HepG2 (cell line): ENCODE data around the gene BCAR3. TPM values are rescaled to one million over a fixed set of nuclear protein-coding genes. Genes with fewer than 3 reads are reported as not detected.

Experiments used
- ATAC-seq: fragments of 200-7000 bp; cut with Tn5 transposase; 3 replicates; pipeline ENCODE4 v1.9.1; 2020; ENCODE audit warnings: mild to moderate bottlenecking, moderate library complexity
- BruUV-seq: library from RNA; stranded (reverse); fragments of 400-500 nt; replicated peaks from 2 replicates; lab custom pipeline; 2021; lab: Mats Ljungman, UMichigan
- CTCF ChIA-PET: fragments of 300-600 bp; formaldehyde crosslinking; extraction: SDS; loops from one replicate; lab custom pipeline; 2021; ENCODE audit warnings: low total read pairs, inconsistent platforms, low intra/inter-chr PET ratio; lab: Yijun Ruan, JAX
- POLR2A ChIA-PET: fragments of 350-600 bp; sonication (Branson Sonifier 250); formaldehyde crosslinking; loops from one replicate; lab custom pipeline; 2020; ENCODE audit warnings: antibody characterized with exemption, inconsistent platforms; lab: Yijun Ruan, JAX
- DNase-seq: peaks from one replicate; pipeline ENCODE4 v3.0.0-alpha.2; 2015; ENCODE audit warnings: low spot score
- FAIRE-seq: peaks from 3 replicates; lab custom pipeline; 2011; peaks lifted over from hg19 to GRCh38; lab: Jason Lieb, UNC
- H2AFZ ChIP-seq: one replicate; pipeline ENCODE4 v1.6.1; 2011; ENCODE audit warnings: low read length, inconsistent platforms
- H3K27ac ChIP-seq: fragments of 300-600 bp; 3 replicates; pipeline ENCODE4 v1.8.0; 2011; ENCODE audit warnings: mixed run types, mild to moderate bottlenecking, mixed read lengths, low read length, inconsistent platforms; ENCODE audit not compliant: insufficient read depth; ENCODE audit errors: extremely low read length
- H3K27me3 ChIP-seq, 2 experiments: fragments of 200-600 bp in 1 of 2; 2 replicates in 1 of 2; 3 replicates in 1 of 2; pipeline versions ENCODE4 v1.6.0 to v1.8.0; 2011; ENCODE audit warnings: low read length in 2 of 2, mild to moderate bottlenecking in 2 of 2, moderate library complexity in 2 of 2, inconsistent platforms in 1 of 2; ENCODE audit not compliant: insufficient read depth in 2 of 2, control insufficient read depth in 1 of 2
- H3K36me3 ChIP-seq, 2 experiments: fragments of 200-600 bp in 1 of 2; replicated peaks in 1 of 2; 2 replicates in 1 of 2; 3 replicates in 1 of 2; pipeline versions ENCODE4 v1.5.1 to v1.8.0; 2011; ENCODE audit warnings: low read length in 2 of 2, inconsistent platforms in 1 of 2; ENCODE audit not compliant: insufficient read depth in 2 of 2, control insufficient read depth in 1 of 2
- H3K4me1 ChIP-seq: 2 replicates; pipeline ENCODE4 v1.5.1; 2012; ENCODE audit warnings: low read length, inconsistent platforms; ENCODE audit not compliant: insufficient read depth
- H3K4me2 ChIP-seq: 2 replicates; pipeline ENCODE4 v1.6.0; 2011; ENCODE audit warnings: low read depth, low read length, inconsistent platforms
- H3K4me3 ChIP-seq, 3 experiments: fragments of 200-600 bp in 1 of 3; sonication (generic), shearing (Covaris generic) in 1 of 3; replicated peaks in 1 of 3; 2 replicates each; pipeline ENCODE4 v1.5.1; 2011 to 2016; ENCODE audit warnings: low read length in 3 of 3, inconsistent platforms in 2 of 3, low read depth in 2 of 3, mild to moderate bottlenecking in 2 of 3, control low read depth in 1 of 3, mixed read lengths in 1 of 3; ENCODE audit not compliant: insufficient read depth in 1 of 3
- H3K79me2 ChIP-seq: one replicate; pipeline ENCODE4 v1.6.1; 2011; ENCODE audit warnings: low read length, inconsistent platforms; ENCODE audit not compliant: insufficient read depth
- H3K9ac ChIP-seq: 2 replicates; pipeline ENCODE4 v1.6.0; 2011; ENCODE audit warnings: mild to moderate bottlenecking, low read depth, low read length, inconsistent platforms; ENCODE audit not compliant: insufficient read depth
- H3K9me3 ChIP-seq: 2 replicates; pipeline ENCODE4 v1.5.1; 2012; ENCODE audit warnings: mild to moderate bottlenecking, low read length
- H4K20me1 ChIP-seq: 2 replicates; pipeline ENCODE4 v1.6.0; 2011; ENCODE audit warnings: inconsistent platforms, mild to moderate bottlenecking, low read length, moderate library complexity; ENCODE audit not compliant: insufficient read depth
- GLI4 ChIP-seq: sonication (generic); formaldehyde crosslinking; IDR thresholded peaks from 2 replicates; pipeline ENCODE4 v1.5.1; 2020; ENCODE audit warnings: missing genetic modification reagents, mild to moderate bottlenecking, moderate library complexity, borderline replicate concordance
- GPN1 ChIP-seq: sonication (generic); formaldehyde crosslinking; IDR thresholded peaks from 2 replicates; pipeline ENCODE4 v1.5.1; 2020; ENCODE audit warnings: missing genetic modification reagents, borderline replicate concordance
- HCFC1 ChIP-seq: fragments of 150-350 bp; IDR thresholded peaks from 2 replicates; pipeline ENCODE4 v1.6.1; 2014; ENCODE audit warnings: low read depth, low read length
- HDAC2 ChIP-seq: sonication (generic); formaldehyde crosslinking; IDR thresholded peaks from 2 replicates; pipeline ENCODE4 v1.4.0; 2020; ENCODE audit warnings: missing genetic modification reagents
- HMGA1 ChIP-seq: sonication (generic); formaldehyde crosslinking; conservative IDR thresholded peaks from 2 replicates; pipeline ENCODE4 v1.4.0; 2020; ENCODE audit warnings: missing genetic modification reagents
- MATR3 ChIP-seq: sonication (generic); formaldehyde crosslinking; IDR thresholded peaks from 2 replicates; pipeline ENCODE4 v1.4.0; 2020; ENCODE audit warnings: missing genetic modification reagents
- NFIC ChIP-seq: IDR thresholded peaks from 2 replicates; pipeline ENCODE4 v1.6.1; 2012; ENCODE audit warnings: mild to moderate bottlenecking, low read length, inconsistent platforms
- TAF15 ChIP-seq: fragments of 200-400 bp; formaldehyde crosslinking; IDR thresholded peaks from one replicate; pipeline ENCODE4 v1.6.1; 2018; ENCODE audit warnings: mild to moderate bottlenecking, low read depth, low read length; ENCODE audit not compliant: poor library complexity, severe bottlenecking
- TGIF2 ChIP-seq: IDR thresholded peaks from 2 replicates; pipeline ENCODE4 v1.6.1; 2016; ENCODE audit warnings: control low read depth, missing compliant biosample characterization
- TOE1 ChIP-seq: sonication (generic); formaldehyde crosslinking; IDR thresholded peaks from 2 replicates; pipeline ENCODE4 v1.4.0; 2020; ENCODE audit warnings: mild to moderate bottlenecking, missing genetic modification reagents
- TOPORS ChIP-seq: sonication (generic); formaldehyde crosslinking; IDR thresholded peaks from 2 replicates; pipeline ENCODE4 v1.8.0; 2023; ENCODE audit warnings: mild to moderate bottlenecking, missing genetic modification reagents
- U2AF1 ChIP-seq: fragments of 200-400 bp; formaldehyde crosslinking; optimal IDR thresholded peaks from 2 replicates; pipeline ENCODE3; 2017; ENCODE audit warnings: mild to moderate bottlenecking, low read depth, low read length
- ZFYVE20 ChIP-seq: sonication (generic); formaldehyde crosslinking; IDR thresholded peaks from 2 replicates; pipeline ENCODE4 v1.8.0; 2023; ENCODE audit warnings: low read depth, mild to moderate bottlenecking, moderate library complexity, missing genetic modification reagents, borderline replicate concordance
- ZNF18 ChIP-seq: sonication (generic); formaldehyde crosslinking; IDR thresholded peaks from 2 replicates; pipeline ENCODE4 v1.8.0; 2022; ENCODE audit warnings: mild to moderate bottlenecking, missing genetic modification reagents; ENCODE audit not compliant: insufficient replicate concordance
- ZNF282 ChIP-seq: fragments of 450-650 bp; IDR thresholded peaks from 2 replicates; pipeline ENCODE4 v1.6.1; 2018; ENCODE audit not compliant: partially characterized antibody
- ZNF446 ChIP-seq: sonication (generic); formaldehyde crosslinking; IDR thresholded peaks from 2 replicates; pipeline ENCODE4 v1.5.0; 2020; ENCODE audit warnings: mild to moderate bottlenecking, missing genetic modification reagents
- WGBS: methylation state at CpG from one replicate; pipeline ENCODE4 v1.1.6; 2017; ENCODE audit warnings: low lambda C conversion rate; 5-methylcytosine and 5-hydroxymethylcytosine counted together
- in situ Hi-C: cut with HindIII; loops from 2 replicates; pipeline ENCODE4 v1.10.0; 2017; ENCODE audit warnings: low pct_unique_long_range_greater_than_20kb; ENCODE audit not compliant: extremely low pct_ligation_motif_present
- intact Hi-C: fragments of 100-400 bp; cut with micrococcal nuclease; formaldehyde crosslinking; loops from one replicate; pipeline ENCODE4 v1.10.0; 2022; ENCODE audit not compliant: unreplicated experiment
- polyA plus RNA-seq, 8 experiments: library from polyadenylated mRNA; depleted of rRNA in 3 of 8; stranded (reverse) in 7 of 8; unstranded in 1 of 8; fragments of >200 nt; fragmentation: Illumina TruSeq in 4 of 8; extraction: Trizol in 4 of 8; gene quantifications; 2 replicates each; pipeline versions ENCODE4 v1.2.1 to v1.2.3, GENCODE V29; 2011 to 2016; ENCODE audit warnings: low read depth in 4 of 8, missing spikeins in 1 of 8, mixed read lengths in 1 of 8; ENCODE audit not compliant: insufficient read depth in 1 of 8
- total RNA-seq, 5 experiments: library from RNA; depleted of rRNA; stranded (reverse); fragments of >200 nt; fragmentation: Illumina TruSeq; extraction: Trizol; gene quantifications; 2 replicates each; pipeline ENCODE4 v1.2.3, GENCODE V29; 2016; ENCODE audit warnings: low read depth in 1 of 5
- TF ChIP-seq, protein P1 (sequence below): IDR thresholded peaks from 2 replicates; pipeline ENCODE4 v1.6.1; 2016; ENCODE audit warnings: missing compliant biosample characterization, missing genetic modification reagents, borderline replicate concordance

BCAR3 gene
- total and polyA plus RNA-seq, 2 of the 13 experiments (the other 11 are each of a cell fraction or from before 2014, with no cell fraction given), result 3.6 to 4.8 TPM

DNA sequence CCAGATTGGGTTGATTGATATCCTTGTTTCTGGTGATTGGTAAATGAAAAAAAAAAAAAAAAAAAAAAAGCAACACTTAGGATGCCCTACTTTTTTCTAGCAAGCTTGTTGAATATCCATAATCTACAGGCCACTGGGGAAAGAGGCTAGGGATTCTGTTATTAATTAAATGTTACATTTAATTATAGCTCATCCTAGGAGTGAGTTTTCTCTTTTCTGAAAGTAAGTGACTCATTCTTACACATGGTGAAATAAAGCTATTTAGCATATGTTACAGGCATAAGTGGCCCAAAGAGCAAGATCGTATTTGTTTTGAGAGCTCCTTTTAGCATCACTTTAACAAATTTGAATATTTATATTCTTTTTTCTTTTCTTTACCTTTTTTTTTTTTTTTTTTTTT lies 139.2 kb downstream of the BCAR3 start (continued):
- TF ChIP-seq TOPORS, result no peak
- TF ChIP-seq TGIF2 (CRISPR knock-in tag), result no peak
- no peak for TF ChIP-seq ZNF18 (CRISPR knock-in tag)
- no peak for TF ChIP-seq ZNF446
- TF ChIP-seq ZFYVE20 (CRISPR knock-in tag), result no peak
- TF ChIP-seq, protein P1, sequence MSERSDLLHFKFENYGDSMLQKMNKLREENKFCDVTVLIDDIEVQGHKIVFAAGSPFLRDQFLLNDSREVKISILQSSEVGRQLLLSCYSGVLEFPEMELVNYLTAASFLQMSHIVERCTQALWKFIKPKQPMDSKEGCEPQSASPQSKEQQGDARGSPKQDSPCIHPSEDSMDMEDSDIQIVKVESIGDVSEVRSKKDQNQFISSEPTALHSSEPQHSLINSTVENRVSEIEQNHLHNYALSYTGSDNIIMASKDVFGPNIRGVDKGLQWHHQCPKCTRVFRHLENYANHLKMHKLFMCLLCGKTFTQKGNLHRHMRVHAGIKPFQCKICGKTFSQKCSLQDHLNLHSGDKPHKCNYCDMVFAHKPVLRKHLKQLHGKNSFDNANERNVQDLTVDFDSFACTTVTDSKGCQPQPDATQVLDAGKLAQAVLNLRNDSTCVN, result no peak
- TF ChIP-seq GLI4 (CRISPR knock-in tag), result no peak
- TF ChIP-seq HMGA1 (CRISPR knock-in tag), result no peak
- TF ChIP-seq, all 625 proteins: peak for 0

DNA sequence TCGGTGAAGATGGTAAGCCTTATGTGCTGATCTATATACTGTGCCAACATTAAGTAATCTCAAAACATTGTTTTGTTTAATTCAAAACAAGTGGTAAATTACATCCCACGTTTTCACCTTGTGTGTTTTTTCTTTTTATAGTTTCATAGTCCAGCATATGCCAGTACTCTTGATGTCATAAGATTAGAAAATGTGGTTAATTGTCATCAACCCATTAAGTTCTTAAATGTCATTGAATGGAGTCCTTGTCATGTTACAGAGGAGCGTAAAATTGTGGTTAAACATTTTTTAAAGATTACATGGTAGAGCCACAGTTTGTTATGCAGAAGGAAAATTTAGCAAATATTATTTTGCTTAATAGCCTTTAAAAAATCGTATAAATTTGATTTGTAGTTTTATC lies 140.6 kb downstream of the BCAR3 start:
- intact Hi-C loops, result no loop called here
- Histone ChIP-seq H3K79me2 (no peaks in the 10 kb centered on the region), H3K9me3 (no peaks in the 10 kb centered on the region), H3K4me2 (no peak overlapping the region), H4K20me1 (no peaks in the 10 kb centered on the region), H3K4me3 (no peak overlapping the region), H3K9ac (no peak overlapping the region), H2AFZ (no peak overlapping the region), H3K27ac (no peak overlapping the region), H3K36me3 (peaks cover 2 to 21% of the 10 kb centered on the region in 2 experiments; a peak in 3 of 5 replicates), H3K27me3 (no peaks in the 10 kb centered on the region)
- no peak for FAIRE-seq
- POLR2A ChIA-PET, result no interaction called here
- no peak for ATAC-seq
- 93% methylated on average over 4 of the region's 4 CpGs for WGBS
- no peak for DNase-seq
- no TSS peak for BruUV-seq
- CTCF ChIA-PET, result no interaction called here
- TF ChIP-seq TOE1 (CRISPR knock-in tag) (no peak), NFIC (no peak), ZNF282 (no peak), U2AF1 (no peak), HDAC2 (CRISPR knock-in tag) (no peak), GPN1 (CRISPR knock-in tag) (no peak), MATR3 (CRISPR knock-in tag) (no peak), TAF15 (no peak), HCFC1 (no peak)
- TF ChIP-seq, all 625 proteins: peak for 0
- no peaks in the 10 kb centered on the region for H3K4me1 ChIP-seq
- in situ Hi-C loops, result no loop called here
